Endodermal cell (in vitro differentiated cells): ENCODE measurements around the gene AIF1. TPM values are rescaled to one million over a fixed set of nuclear protein-coding genes. Genes with fewer than 3 reads are reported as not detected.

Source experiments
- microRNA-seq: library from miRNA; unstranded; fragments of <30 nt; microRNA quantifications from one replicate; pipeline ENCODE4 v1.2.0, GENCODE V29; 2020; ENCODE audit warnings: borderline microRNAs expressed
- total RNA-seq, 2 donors: library from RNA; stranded (reverse); fragmentation: NEBNext Ultra II Directional in 1 of 2; extraction: Animal tissue kit (Norgen Biotek cat#: 25700) in 1 of 2; gene quantifications; 2 replicates in 1 of 2; 3 replicates in 1 of 2; pipeline ENCODE4 v1.2.1, GENCODE V29; 2021

Gene AIF1
- total RNA-seq, 2 donors from 2014 or later: 0.70 to 1.7 TPM

Small RNA genes within 50 kb of the gene (microRNA-seq; reads per million reads assigned to microRNA genes)
- not detected for gene MIR6832

Other genes with a start within 250 kb of the AIF1 start
- gene MICA, start 211.6 kb upstream of the AIF1 start, total RNA-seq: 10 to 100 TPM; 12.5 to 13.7 TPM
- gene MICB, start 117.1 kb upstream of the AIF1 start, total RNA-seq: 1 to 10 TPM; 8.2 to 8.5 TPM
- not detected for gene MCCD1, start 86.3 kb upstream of the AIF1 start, total RNA-seq
- 100 to 1,000 TPM; 572 to 654 TPM for gene DDX39B, start 73.2 kb upstream of the AIF1 start, total RNA-seq
- gene ATP6V1G2, start 68.6 kb upstream of the AIF1 start, total RNA-seq: 1 to 10 TPM; 1.7 to 2.1 TPM
- gene NFKBIL1, start 67.6 kb upstream of the AIF1 start, total RNA-seq: 10 to 100 TPM; 17.4 to 26.3 TPM
- not detected for gene LTA, start 42.9 kb upstream of the AIF1 start, total RNA-seq
- gene TNF, start 39.7 kb upstream of the AIF1 start, total RNA-seq: not detected
- 1 to 10 TPM in 1 of 2 donors, not detected in 1; 1.3 TPM for gene LTB, start 32.8 kb upstream of the AIF1 start, total RNA-seq
- gene LST1, start 29.0 kb upstream of the AIF1 start, total RNA-seq: not detected
- not detected for gene NCR3, start 22.2 kb upstream of the AIF1 start, total RNA-seq
- gene PRRC2A, start 5.5 kb downstream of the AIF1 start, total RNA-seq: 100 to 1,000 TPM; 329 to 330 TPM
- gene BAG6, start 37.4 kb downstream of the AIF1 start, total RNA-seq: 100 to 1,000 TPM; 413 to 428 TPM
- 1 to 10 TPM; 1.6 to 3.2 TPM for gene APOM, start 40.7 kb downstream of the AIF1 start, total RNA-seq
- 10 to 100 TPM; 14.0 to 14.9 TPM for gene C6orf47, start 45.5 kb downstream of the AIF1 start, total RNA-seq
- 10 to 100 TPM; 16.1 to 21.3 TPM for gene GPANK1, start 49.8 kb downstream of the AIF1 start, total RNA-seq
- 100 to 1,000 TPM; 155 to 171 TPM for gene CSNK2B, start 50.8 kb downstream of the AIF1 start, total RNA-seq
- 10 to 100 TPM; 13.9 to 17.0 TPM for gene LY6G5B, start 54.7 kb downstream of the AIF1 start, total RNA-seq
- gene LY6G5C, start 65.8 kb downstream of the AIF1 start, total RNA-seq: 1 to 10 TPM in 1 of 2 donors, under 1 TPM in 1; 0.93 to 2.0 TPM
- gene ABHD16A, start 88.1 kb downstream of the AIF1 start, total RNA-seq: 10 to 100 TPM; 38.3 to 59.5 TPM
- not detected for gene LY6G6F, start 91.6 kb downstream of the AIF1 start, total RNA-seq
- gene LY6G6D, start 100.1 kb downstream of the AIF1 start, total RNA-seq: not detected
- under 1 TPM; 0.29 to 0.38 TPM for gene LY6G6C, start 106.5 kb downstream of the AIF1 start, total RNA-seq
- not detected for gene MPIG6B, start 108.1 kb downstream of the AIF1 start, total RNA-seq
- 100 to 1,000 TPM; 150 to 153 TPM for gene DDAH2, start 114.1 kb downstream of the AIF1 start, total RNA-seq
- gene CLIC1, start 121.3 kb downstream of the AIF1 start, total RNA-seq: 100 to 1,000 TPM; 289 to 380 TPM
- gene MSH5, start 124.8 kb downstream of the AIF1 start, total RNA-seq: 10 to 100 TPM; 35.7 to 57.2 TPM
- 1 to 10 TPM; 7.9 to 8.4 TPM for gene SAPCD1, start 147.4 kb downstream of the AIF1 start, total RNA-seq
- gene VWA7, start 162.1 kb downstream of the AIF1 start, total RNA-seq: under 1 TPM; 0.64 to 0.95 TPM
- gene VARS1, start 180.5 kb downstream of the AIF1 start, total RNA-seq: 10 to 100 TPM; 81.4 to 83.1 TPM
- 100 to 1,000 TPM; 106 to 119 TPM for gene LSM2, start 191.7 kb downstream of the AIF1 start, total RNA-seq
- gene HSPA1L, start 200.0 kb downstream of the AIF1 start, total RNA-seq: 1 to 10 TPM; 1.2 to 1.5 TPM
- 10 to 100 TPM; 53.1 to 62.6 TPM for gene HSPA1A, start 200.3 kb downstream of the AIF1 start, total RNA-seq
- 10 to 100 TPM; 61.8 to 83.9 TPM for gene HSPA1B, start 212.5 kb downstream of the AIF1 start, total RNA-seq
- gene NEU1, start 247.6 kb downstream of the AIF1 start, total RNA-seq: 10 to 100 TPM; 42.4 to 50.7 TPM